D721Med (cell line): ENCODE results near the gene TM9SF1.
A peak's percentile ranks its signal among the peaks of the same experiment; 100 is the strongest.

Experiments used
- DNase-seq: peaks from one replicate; pipeline ENCODE4 v3.0.0; 2011; ENCODE audit warnings: low spot score; ENCODE audit not compliant: insufficient read length
- FAIRE-seq: peaks from 2 replicates; lab custom pipeline; 2011; peaks lifted over from hg19 to GRCh38; lab: Jason Lieb, UNC
- CTCF ChIP-seq: IDR thresholded peaks from 2 replicates; pipeline ENCODE4 v1.5.1; 2012; ENCODE audit warnings: mild to moderate bottlenecking, control low read depth; ENCODE audit not compliant: insufficient read depth; ENCODE audit errors: missing control alignments

The TM9SF1 gene

GRCh38 chr14:24190416-24190815 is 4.8 kb downstream of the TM9SF1 start:
- FAIRE-seq: no peak

GRCh38 chr14:24189460-24189859 is 5.8 kb downstream of the TM9SF1 start:
- no peak for DNase-seq
- TF ChIP-seq CTCF: no peak
- no peak for FAIRE-seq

More at GRCh38 chr14:24190416-24190815, 4.8 kb downstream of the TM9SF1 start:
- no peak for TF ChIP-seq CTCF
- DNase-seq: no peak

GRCh38 chr14:24189059-24189375 is 6.2 kb downstream of the TM9SF1 start:
- no peak for TF ChIP-seq CTCF
- FAIRE-seq: no peak
- DNase-seq: no peak

GRCh38 chr14:24188251-24189058 is 6.8 kb downstream of the TM9SF1 start, which contains the start of gene IPO4:
Gene IPO4 (minus strand): TSS chr14:24188816. CDS start chr14:24188787, 29 bp downstream.
- DNase-seq: peak; percentile 99
- no peak for FAIRE-seq
- TF ChIP-seq CTCF: no peak

- no peak for DNase-seq
- no peak for FAIRE-seq
- no peak for TF ChIP-seq CTCF
Observed at GRCh38 chr14:24187539-24187915, 7.7 kb downstream of the TM9SF1 start.

GRCh38 chr14:24186831-24187538 is 8.3 kb downstream of the TM9SF1 start:
- FAIRE-seq (no peak), DNase-seq (no peak)
- no peak for TF ChIP-seq CTCF

GRCh38 chr14:24185741-24186140 is 9.5 kb downstream of the TM9SF1 start:
- DNase-seq (no peak), FAIRE-seq (no peak)

More at GRCh38 chr14:24185741-24186140, 9.5 kb downstream of the TM9SF1 start:
- TF ChIP-seq CTCF: no peak
